Measurements from ENCODE around the gene CRIP1.

Gene CRIP1

GRCh38 chr14:105445901-105446845 is 40.5 kb upstream of the CRIP1 start:
- no peaks in the 10 kb centered on the region for H3K27me3 ChIP-seq (ENCODE audit: control insufficient read depth, insufficient read depth, low read length)
- no peak overlapping the region for H3K9ac ChIP-seq (ENCODE audit: low read length)
- H3K4me3 ChIP-seq (ENCODE audit: low read length): no peak overlapping the region
- no peaks in the 10 kb centered on the region for H3K4me1 ChIP-seq (ENCODE audit: control insufficient read depth, insufficient read depth, low read length)
- H3K9me3 ChIP-seq (ENCODE audit: control insufficient read depth, low read length): no peaks in the 10 kb centered on the region
- no peaks in the 10 kb centered on the region for H3K36me3 ChIP-seq (ENCODE audit: control insufficient read depth, insufficient read depth, low read length)

GRCh38 chr14:105446971-105447370 is 39.7 kb upstream of the CRIP1 start:
- H3K27me3 ChIP-seq (ENCODE audit: control insufficient read depth, insufficient read depth, low read length): no peaks in the 10 kb centered on the region
- no peak overlapping the region for H3K9ac ChIP-seq (ENCODE audit: low read length)
- no peaks in the 10 kb centered on the region for H3K4me1 ChIP-seq (ENCODE audit: control insufficient read depth, insufficient read depth, low read length)
- no peaks in the 10 kb centered on the region for H3K9me3 ChIP-seq (ENCODE audit: control insufficient read depth, low read length)
- H3K36me3 ChIP-seq (ENCODE audit: control insufficient read depth, insufficient read depth, low read length): no peaks in the 10 kb centered on the region
- no peak overlapping the region for H3K4me3 ChIP-seq (ENCODE audit: low read length)

DNA sequence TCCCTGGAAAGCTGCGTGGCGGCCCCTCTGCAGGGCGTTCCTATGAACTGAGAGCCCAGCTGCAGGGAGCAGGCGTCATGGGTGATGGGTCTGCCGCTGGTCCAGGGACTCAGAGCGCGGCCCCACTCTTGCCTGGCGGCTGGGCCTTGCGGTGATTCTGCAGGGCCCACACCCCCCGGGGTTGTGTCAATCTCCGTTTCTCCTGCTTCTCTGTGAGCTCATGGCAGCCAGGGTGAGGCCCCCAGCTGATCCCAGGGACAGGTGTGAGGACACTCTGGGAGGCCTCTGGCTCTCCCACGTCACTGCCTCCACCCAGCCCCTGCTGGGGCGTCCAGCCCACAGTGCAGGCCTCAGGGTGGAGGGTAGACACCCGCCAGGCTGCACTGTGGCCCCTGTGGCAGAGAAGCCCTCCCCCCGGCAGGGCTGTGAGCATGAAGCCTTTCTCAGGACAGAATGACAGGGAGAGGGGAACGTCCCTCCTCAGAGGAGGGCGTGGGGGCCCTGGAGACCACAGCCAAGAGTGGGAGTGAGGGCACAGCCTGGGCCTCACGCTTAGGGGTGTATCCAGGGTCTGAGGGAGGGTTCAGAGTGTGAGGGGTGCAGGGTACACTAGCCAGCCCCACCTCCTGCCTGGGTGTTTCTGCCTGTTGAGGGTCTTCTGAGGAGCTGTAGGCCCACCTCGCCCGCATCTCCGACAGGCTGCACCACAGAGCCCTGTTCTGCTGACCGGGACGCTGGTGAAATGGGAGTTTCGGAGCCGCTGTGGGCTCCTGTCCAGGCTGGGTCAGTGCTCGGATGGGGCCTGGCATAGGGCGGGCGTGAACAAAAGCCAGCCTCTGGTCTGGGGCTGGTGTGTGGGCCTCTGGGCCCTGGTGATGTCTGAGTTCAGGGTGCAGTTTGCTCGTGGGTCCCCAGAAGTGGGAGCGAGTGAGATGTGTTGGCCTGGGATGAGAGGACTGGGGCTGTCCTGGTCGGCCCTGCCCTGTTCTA is 38.7 kb upstream of the CRIP1 start:
- no peaks in the 10 kb centered on the region for H3K36me3 ChIP-seq (ENCODE audit: control insufficient read depth, insufficient read depth, low read length)
- no peak overlapping the region for H3K4me3 ChIP-seq (ENCODE audit: low read length)
- H3K9me3 ChIP-seq (ENCODE audit: control insufficient read depth, low read length): no peaks in the 10 kb centered on the region
- no peaks in the 10 kb centered on the region for H3K4me1 ChIP-seq (ENCODE audit: control insufficient read depth, insufficient read depth, low read length)
- H3K9ac ChIP-seq (ENCODE audit: low read length): peak overlapping the region; percentile 39
- H3K27me3 ChIP-seq (ENCODE audit: control insufficient read depth, insufficient read depth, low read length): no peaks in the 10 kb centered on the region

- no peaks in the 10 kb centered on the region for H3K4me1 ChIP-seq (ENCODE audit: control insufficient read depth, insufficient read depth, low read length)
- H3K9ac ChIP-seq (ENCODE audit: low read length): no peak overlapping the region
- no peaks in the 10 kb centered on the region for H3K36me3 ChIP-seq (ENCODE audit: control insufficient read depth, insufficient read depth, low read length)
- no peak overlapping the region for H3K4me3 ChIP-seq (ENCODE audit: low read length)
- no peaks in the 10 kb centered on the region for H3K27me3 ChIP-seq (ENCODE audit: control insufficient read depth, insufficient read depth, low read length)
- H3K9me3 ChIP-seq (ENCODE audit: control insufficient read depth, low read length): no peaks in the 10 kb centered on the region
These were observed 38.0 kb upstream of the CRIP1 start for GRCh38 chr14:105448706-105449111.

GRCh38 chr14:105449276-105450122 is 37.2 kb upstream of the CRIP1 start:
- Histone ChIP-seq H3K36me3 (ENCODE audit: control insufficient read depth, insufficient read depth, low read length) (no peaks in the 10 kb centered on the region), H3K4me1 (ENCODE audit: control insufficient read depth, insufficient read depth, low read length) (no peaks in the 10 kb centered on the region), H3K9me3 (ENCODE audit: control insufficient read depth, low read length) (no peaks in the 10 kb centered on the region), H3K4me3 (ENCODE audit: low read length) (no peak overlapping the region), H3K27me3 (ENCODE audit: control insufficient read depth, insufficient read depth, low read length) (no peaks in the 10 kb centered on the region), H3K9ac (ENCODE audit: low read length) (no peak overlapping the region)

DNA sequence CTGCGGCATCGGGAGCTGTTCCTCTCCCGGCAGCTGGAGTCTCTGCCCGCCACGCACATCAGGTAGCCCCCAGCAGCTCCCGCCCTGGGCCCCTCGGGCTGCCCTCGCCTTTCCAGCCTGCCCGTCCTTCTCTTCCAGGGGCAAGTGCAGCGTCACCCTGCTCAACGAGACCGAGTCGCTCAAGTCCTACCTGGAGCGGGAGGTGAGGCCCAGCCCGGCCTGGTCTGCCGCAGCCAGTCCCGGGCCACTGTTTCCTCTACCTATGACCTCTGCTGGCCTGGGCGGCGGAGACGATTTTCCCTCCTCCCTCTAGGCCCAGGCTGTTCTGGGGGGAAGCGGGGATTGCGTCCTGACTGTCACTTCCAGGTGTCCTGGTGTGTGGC is 36.6 kb upstream of the CRIP1 start:
- H3K4me1 ChIP-seq (ENCODE audit: control insufficient read depth, insufficient read depth, low read length): no peaks in the 10 kb centered on the region
- H3K9ac ChIP-seq (ENCODE audit: low read length): no peak overlapping the region
- no peaks in the 10 kb centered on the region for H3K9me3 ChIP-seq (ENCODE audit: control insufficient read depth, low read length)
- H3K4me3 ChIP-seq (ENCODE audit: low read length): no peak overlapping the region
- no peaks in the 10 kb centered on the region for H3K36me3 ChIP-seq (ENCODE audit: control insufficient read depth, insufficient read depth, low read length)
- H3K27me3 ChIP-seq (ENCODE audit: control insufficient read depth, insufficient read depth, low read length): no peaks in the 10 kb centered on the region

- H3K9me3 ChIP-seq (ENCODE audit: control insufficient read depth, low read length): no peaks in the 10 kb centered on the region
- no peaks in the 10 kb centered on the region for H3K4me1 ChIP-seq (ENCODE audit: control insufficient read depth, insufficient read depth, low read length)
- H3K9ac ChIP-seq (ENCODE audit: low read length): no peak overlapping the region
- no peaks in the 10 kb centered on the region for H3K36me3 ChIP-seq (ENCODE audit: control insufficient read depth, insufficient read depth, low read length)
- no peaks in the 10 kb centered on the region for H3K27me3 ChIP-seq (ENCODE audit: control insufficient read depth, insufficient read depth, low read length)
- H3K4me3 ChIP-seq (ENCODE audit: low read length): no peak overlapping the region
These were observed 35.6 kb upstream of the CRIP1 start for GRCh38 chr14:105450864-105451720.

DNA sequence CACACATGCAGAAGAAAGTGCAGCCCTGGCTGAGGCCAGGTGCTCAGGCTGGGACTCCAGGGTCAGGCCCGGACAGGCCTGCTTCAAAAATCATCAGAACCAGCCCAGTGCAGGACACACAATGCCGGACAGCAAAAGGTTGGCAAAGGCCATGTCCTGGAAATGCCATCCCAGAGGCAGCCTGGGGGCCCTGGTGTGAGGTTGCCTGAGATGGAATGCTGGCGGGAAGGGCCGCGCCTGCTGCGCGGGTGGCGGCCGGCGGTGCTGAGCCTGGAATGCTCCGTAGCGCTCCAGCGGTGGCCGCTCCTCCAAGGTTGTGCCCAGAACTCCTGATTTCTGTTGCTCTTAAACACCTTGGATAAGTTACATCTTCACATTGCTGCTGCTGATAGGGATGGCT is 33.7 kb upstream of the CRIP1 start:
- H3K4me1 ChIP-seq (ENCODE audit: control insufficient read depth, insufficient read depth, low read length): no peaks in the 10 kb centered on the region
- H3K9me3 ChIP-seq (ENCODE audit: control insufficient read depth, low read length): no peaks in the 10 kb centered on the region
- H3K36me3 ChIP-seq (ENCODE audit: control insufficient read depth, insufficient read depth, low read length): no peaks in the 10 kb centered on the region
- no peaks in the 10 kb centered on the region for H3K27me3 ChIP-seq (ENCODE audit: control insufficient read depth, insufficient read depth, low read length)
- H3K4me3 ChIP-seq (ENCODE audit: low read length): no peak overlapping the region
- H3K9ac ChIP-seq (ENCODE audit: low read length): no peak overlapping the region

DNA sequence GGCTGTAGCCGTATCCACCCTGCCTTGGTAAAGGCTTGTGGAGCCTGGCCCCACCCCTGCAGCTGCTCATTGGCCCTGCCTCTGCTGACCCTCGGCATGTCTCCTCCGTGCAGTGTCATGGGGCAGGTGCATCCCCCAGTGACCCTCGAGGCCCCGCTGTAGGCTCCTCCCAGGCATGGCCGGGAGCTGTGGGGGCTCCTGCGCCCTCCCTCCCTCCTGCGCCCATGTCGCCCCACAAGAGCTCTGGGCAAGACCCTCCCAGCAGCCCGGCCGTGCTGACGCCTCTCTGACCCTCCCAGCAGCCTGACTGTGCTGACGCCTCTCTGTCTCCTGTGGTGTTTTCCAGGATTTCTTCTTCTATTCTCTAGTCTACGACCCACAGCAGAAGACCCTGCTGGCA is 32.8 kb upstream of the CRIP1 start:
- no peaks in the 10 kb centered on the region for H3K36me3 ChIP-seq (ENCODE audit: control insufficient read depth, insufficient read depth, low read length)
- no peaks in the 10 kb centered on the region for H3K9me3 ChIP-seq (ENCODE audit: control insufficient read depth, low read length)
- no peaks in the 10 kb centered on the region for H3K27me3 ChIP-seq (ENCODE audit: control insufficient read depth, insufficient read depth, low read length)
- no peak overlapping the region for H3K9ac ChIP-seq (ENCODE audit: low read length)
- no peaks in the 10 kb centered on the region for H3K4me1 ChIP-seq (ENCODE audit: control insufficient read depth, insufficient read depth, low read length)
- H3K4me3 ChIP-seq (ENCODE audit: low read length): no peak overlapping the region

GRCh38 chr14:105455086-105455640 is 31.5 kb upstream of the CRIP1 start:
- H3K9ac ChIP-seq (ENCODE audit: low read length): no peak overlapping the region
- no peaks in the 10 kb centered on the region for H3K36me3 ChIP-seq (ENCODE audit: control insufficient read depth, insufficient read depth, low read length)
- no peaks in the 10 kb centered on the region for H3K27me3 ChIP-seq (ENCODE audit: control insufficient read depth, insufficient read depth, low read length)
- H3K4me3 ChIP-seq (ENCODE audit: low read length): no peak overlapping the region
- H3K4me1 ChIP-seq (ENCODE audit: control insufficient read depth, insufficient read depth, low read length): no peaks in the 10 kb centered on the region
- no peaks in the 10 kb centered on the region for H3K9me3 ChIP-seq (ENCODE audit: control insufficient read depth, low read length)

Data from mucosa of stomach (tissue), 1 donor.